Epithelial cell of proximal tubule (primary cell): ENCODE results near the gene ARHGEF16. TPM values are rescaled to one million over a fixed set of nuclear protein-coding genes. Genes with fewer than 3 reads are reported as not detected.

Source experiments
- DNase-seq: peaks from one replicate; pipeline ENCODE4 v3.0.0-alpha.2; 2011; ENCODE audit warnings: low read depth
- H3K4me3 ChIP-seq: 2 replicates; pipeline ENCODE4 v1.5.1; 2011; ENCODE audit warnings: low read depth, mild to moderate bottlenecking, low read length
- total RNA-seq: library from RNA; depleted of rRNA; stranded (reverse); fragments of >200 nt; gene quantifications from 2 replicates; pipeline ENCODE4 v1.2.3, GENCODE V29; 2015
- TF ChIP-seq, protein P1 (sequence below): conservative IDR thresholded peaks from 2 replicates; pipeline ENCODE4 v1.5.1; 2012; ENCODE audit warnings: low read depth, mild to moderate bottlenecking, low read length

Gene ARHGEF16
- total RNA-seq, 1 donor from 2014 or later: 36.6 TPM

DNA sequence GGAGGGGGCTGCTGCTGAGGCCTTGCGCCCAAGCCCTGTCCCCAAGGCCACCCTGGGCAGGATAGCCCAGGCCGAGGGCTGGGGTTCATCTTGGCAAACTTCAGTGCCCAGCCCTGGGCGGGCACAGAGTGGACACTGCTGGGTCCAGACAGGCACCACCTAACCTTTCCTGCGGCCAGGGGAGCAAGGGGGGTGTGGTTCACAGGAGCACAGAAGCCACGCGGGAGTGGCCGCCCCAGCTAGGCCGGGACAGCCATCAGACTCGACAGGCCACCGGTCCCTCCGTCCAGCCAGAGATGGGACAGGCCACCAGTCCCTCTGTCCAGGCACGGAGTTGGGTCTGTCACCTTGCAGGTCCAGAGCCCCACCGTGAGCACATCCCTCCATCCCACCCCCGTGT, 28.9 kb downstream of the ARHGEF16 start:
- no peak overlapping the region for H3K4me3 ChIP-seq
- DNase-seq: no peak

DNA sequence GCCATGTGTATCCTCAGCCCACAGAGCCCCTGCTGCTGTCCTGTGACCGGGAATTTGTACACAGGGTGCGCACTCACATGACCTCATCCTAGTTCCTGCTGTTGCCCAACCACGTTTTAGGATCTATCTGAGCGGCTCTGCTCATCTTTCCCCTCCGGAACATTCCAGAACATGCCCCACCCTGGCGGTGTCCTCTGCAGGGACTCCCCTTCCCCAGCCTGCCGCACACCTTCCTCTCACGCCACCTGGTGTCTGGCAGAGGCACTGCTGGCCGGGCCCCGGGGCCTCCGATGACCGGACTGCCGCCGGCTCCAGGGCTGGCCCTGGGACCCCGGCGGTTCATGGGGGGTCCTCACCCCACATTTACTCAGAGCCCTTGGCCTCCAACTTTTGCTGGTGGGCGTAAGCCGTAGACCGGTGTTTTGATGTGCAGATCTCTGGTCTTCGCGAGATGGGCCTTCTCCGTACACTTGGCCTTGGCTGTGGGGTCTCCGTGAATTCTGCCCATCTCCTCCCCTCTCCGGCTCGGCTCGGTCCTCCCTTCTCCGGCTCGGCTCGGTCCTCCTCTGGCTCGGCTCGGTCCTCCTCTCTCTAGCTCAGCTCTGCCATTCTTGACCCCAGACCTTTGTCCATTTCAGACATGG, 29.5 kb downstream of the ARHGEF16 start:
- TF ChIP-seq, protein P1, sequence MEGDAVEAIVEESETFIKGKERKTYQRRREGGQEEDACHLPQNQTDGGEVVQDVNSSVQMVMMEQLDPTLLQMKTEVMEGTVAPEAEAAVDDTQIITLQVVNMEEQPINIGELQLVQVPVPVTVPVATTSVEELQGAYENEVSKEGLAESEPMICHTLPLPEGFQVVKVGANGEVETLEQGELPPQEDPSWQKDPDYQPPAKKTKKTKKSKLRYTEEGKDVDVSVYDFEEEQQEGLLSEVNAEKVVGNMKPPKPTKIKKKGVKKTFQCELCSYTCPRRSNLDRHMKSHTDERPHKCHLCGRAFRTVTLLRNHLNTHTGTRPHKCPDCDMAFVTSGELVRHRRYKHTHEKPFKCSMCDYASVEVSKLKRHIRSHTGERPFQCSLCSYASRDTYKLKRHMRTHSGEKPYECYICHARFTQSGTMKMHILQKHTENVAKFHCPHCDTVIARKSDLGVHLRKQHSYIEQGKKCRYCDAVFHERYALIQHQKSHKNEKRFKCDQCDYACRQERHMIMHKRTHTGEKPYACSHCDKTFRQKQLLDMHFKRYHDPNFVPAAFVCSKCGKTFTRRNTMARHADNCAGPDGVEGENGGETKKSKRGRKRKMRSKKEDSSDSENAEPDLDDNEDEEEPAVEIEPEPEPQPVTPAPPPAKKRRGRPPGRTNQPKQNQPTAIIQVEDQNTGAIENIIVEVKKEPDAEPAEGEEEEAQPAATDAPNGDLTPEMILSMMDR: peak; percentile 95
- no peak overlapping the region for H3K4me3 ChIP-seq
- DNase-seq: no peak

More for the DNA sequence above, 28.9 kb downstream of the ARHGEF16 start:
- TF ChIP-seq, protein P1: no peak

DNA sequence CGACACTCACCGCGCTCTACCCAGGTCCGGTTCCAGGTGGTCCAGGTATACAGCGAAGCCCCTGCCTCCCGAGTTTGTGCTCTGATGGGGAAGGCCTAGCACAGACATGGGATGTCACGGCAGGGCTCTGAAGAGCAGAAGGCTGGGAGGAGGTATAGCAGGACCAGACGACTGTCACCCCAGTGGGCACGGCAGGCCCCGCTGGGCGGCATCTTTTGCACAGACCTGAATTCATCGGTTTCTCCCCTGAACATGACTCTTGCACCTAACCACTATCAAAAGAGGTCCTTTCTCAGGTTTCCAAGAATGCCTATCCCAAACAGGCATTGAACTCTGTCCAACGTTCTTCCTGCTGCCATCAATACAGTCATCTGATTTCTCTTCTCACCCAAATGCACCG, 30.6 kb downstream of the ARHGEF16 start:
- no peak overlapping the region for H3K4me3 ChIP-seq
- TF ChIP-seq, protein P1: no peak
- no peak for DNase-seq

DNA sequence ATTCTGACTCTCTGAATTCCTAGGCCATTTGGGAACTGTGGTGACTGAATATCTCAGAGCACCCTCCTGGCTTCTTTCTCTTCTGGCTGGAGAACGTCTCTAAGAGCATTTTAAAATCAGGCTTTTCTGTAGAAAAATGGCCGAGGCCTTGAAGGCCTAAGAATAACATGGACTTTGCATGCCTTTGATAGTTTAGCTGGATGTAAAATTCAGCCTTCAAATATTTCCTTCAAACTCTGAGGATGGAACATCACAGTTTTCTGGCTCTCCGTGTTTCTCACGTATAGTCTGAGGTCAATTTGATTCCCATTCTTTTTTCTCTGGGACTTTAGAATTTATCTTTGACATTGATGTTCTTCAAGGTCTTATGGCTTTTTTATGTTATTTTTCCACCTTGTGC, 34.0 kb downstream of the ARHGEF16 start:
- TF ChIP-seq, protein P1: no peak
- DNase-seq: no peak
- H3K4me3 ChIP-seq: no peak overlapping the region

DNA sequence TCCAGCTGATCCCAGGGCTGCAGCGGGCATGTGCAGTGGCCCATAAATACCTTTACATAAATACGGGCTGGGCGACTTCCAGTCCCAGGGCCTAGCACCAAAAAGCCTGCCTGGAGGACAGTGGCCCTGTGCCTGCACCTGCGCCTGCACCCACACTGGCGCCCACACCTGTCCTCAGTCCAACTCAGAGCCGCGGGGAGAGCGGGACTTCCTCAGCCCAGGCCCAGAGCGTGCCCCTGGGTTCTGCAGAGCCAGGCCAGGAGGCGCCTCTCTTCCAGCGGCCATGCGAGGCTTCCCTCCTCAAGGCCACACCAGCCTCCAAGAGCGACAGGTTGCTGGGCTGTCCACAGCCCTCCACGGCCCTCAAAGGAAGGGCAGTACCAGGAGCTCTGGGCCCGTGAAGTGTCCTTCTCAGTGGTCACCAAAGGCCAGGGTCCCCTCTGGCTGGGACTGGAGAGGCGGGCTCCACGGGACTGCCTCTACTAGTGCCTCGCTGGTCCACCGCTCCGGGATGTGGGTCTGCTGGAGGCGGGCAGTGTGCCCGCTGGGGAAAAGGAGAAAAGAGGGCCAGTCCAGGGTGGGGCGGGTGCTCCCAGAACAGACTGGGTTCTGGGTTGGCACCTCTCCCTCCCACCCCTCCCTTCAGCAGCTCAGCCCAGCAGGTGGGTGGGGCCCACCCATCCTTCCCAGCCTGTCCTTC, 35.7 kb downstream of the ARHGEF16 start:
- H3K4me3 ChIP-seq: no peak overlapping the region
- no peak for DNase-seq
- TF ChIP-seq, protein P1: no peak

DNA sequence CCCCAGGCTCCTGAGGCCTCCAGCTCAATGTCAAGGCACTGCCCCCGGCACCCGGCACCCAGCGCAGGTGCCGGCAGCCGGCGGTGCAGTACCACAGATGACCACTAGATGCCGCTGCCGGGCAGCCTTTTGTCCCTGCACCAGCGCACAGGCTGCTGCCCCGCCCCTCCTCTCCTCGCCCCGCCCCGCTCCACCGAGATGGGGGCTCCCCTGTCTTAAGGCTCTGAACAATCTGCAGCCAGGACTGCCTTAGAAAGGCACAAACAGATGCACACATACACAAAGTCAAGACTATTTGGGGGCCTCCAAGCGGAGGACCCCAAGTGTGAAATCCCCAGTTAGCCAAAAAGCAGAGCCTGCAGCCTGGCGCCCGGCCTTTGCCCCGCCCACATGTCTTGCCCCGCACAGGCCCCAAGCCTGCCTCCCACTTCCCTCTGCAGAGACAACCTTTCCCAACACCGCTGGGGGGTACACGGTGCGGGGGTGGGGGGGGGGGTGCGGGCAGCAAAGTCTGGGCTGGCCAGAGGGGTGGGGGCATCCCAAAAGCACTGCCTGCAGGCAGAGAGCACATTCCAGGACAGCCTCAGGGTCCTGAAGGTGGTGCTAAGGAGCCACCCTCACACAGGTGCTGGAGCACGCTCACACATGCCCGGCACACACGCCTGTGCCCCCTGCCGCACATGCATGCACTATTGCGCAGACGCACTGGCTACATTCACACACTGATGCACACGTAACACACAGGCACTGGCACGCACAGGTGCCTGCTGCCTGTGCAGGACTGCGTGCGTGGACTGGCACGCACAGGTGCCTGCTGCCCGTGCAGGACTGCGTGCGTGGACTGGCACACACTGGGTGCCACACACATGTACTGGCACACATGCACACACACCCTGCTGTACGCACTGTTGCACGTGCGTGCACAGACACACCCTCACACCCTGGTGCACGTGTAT, 37.1 kb downstream of the ARHGEF16 start:
- no peak overlapping the region for H3K4me3 ChIP-seq
- TF ChIP-seq, protein P1: peak; percentile 76
- DNase-seq: no peak
